ENCODE measurements around the gene NUDT8. TPM values are rescaled to one million over a fixed set of nuclear protein-coding genes. Genes with fewer than 3 reads are reported as not detected.

The NUDT8 gene
- total and polyA plus RNA-seq, 9 of the 15 experiments (the other 6 are each of a cell fraction or from before 2014, with no cell fraction given): 0.23 to 27.8 (median 5.0) TPM

- TF ChIP-seq ZNF740 (CRISPR knock-in tag; IDR thresholded peaks at IDR 0.05) (no peak), ZNF740 (tag; IDR thresholded peaks at IDR 0.05) (no peak), SMARCA4 (IDR thresholded peaks at IDR 0.05) (peak; percentile 76), MLX (CRISPR knock-in tag; conservative IDR thresholded peaks at IDR 0.05) (no peak), FOXM1 (IDR thresholded peaks at IDR 0.05; ENCODE audit: low read depth) (no peak), FOXM1 (CRISPR knock-in tag; IDR thresholded peaks at IDR 0.05; ENCODE audit: low read depth) (no peak), ILF3 (IDR thresholded peaks at IDR 0.05; ENCODE audit: borderline replicate concordance) (no peak), ZNF77 (CRISPR knock-in tag; IDR thresholded peaks at IDR 0.05) (no peak), GTF2E2 (tag; IDR thresholded peaks at IDR 0.05) (no peak), POLR3A (IDR thresholded peaks at IDR 0.05; ENCODE audit: borderline replicate concordance, extremely low read depth, insufficient read depth, insufficient read length) (no peak), CREM (IDR thresholded peaks at IDR 0.05; ENCODE audit: low read depth) (no peak), MNT (conservative IDR thresholded peaks at IDR 0.05) (peak in 1 of 2 experiments; percentile 49; a peak in 2 of 4 replicates), ZNF3 (CRISPR knock-in tag; IDR thresholded peaks at IDR 0.05) (no peak), PURB (CRISPR knock-in tag; IDR thresholded peaks at IDR 0.05; ENCODE audit: low read depth) (no peak), ZNF197 (CRISPR knock-in tag; IDR thresholded peaks at IDR 0.05; ENCODE audit: low read depth) (no peak), HNRNPLL (IDR thresholded peaks at IDR 0.05; ENCODE audit: low read depth, low read length, poor library complexity, severe bottlenecking) (no peak)
Measured at GRCh38 chr11:67656278-67656922, 26.7 kb upstream of the NUDT8 start (continued).

All from K562 (cell line).